Breast epithelium (tissue), 4 donors: ENCODE results near the gene COL25A1. TPM values are rescaled to one million over a fixed set of nuclear protein-coding genes. Genes with fewer than 3 reads are reported as not detected.

Experiments used
- DNase-seq, 2 donors: peaks; one replicate each; pipeline ENCODE4 v3.0.0-alpha.2; 2019; ENCODE audit warnings: low spot score in 2 of 2
- H3K27ac ChIP-seq, 2 donors: fragments of 200-600 bp; sonication (generic) in 1 of 2; one replicate each; pipeline ENCODE4 v1.5.1; 2016 to 2019; ENCODE audit warnings: mild to moderate bottlenecking in 1 of 2
- H3K27me3 ChIP-seq, 2 donors: fragments of 200-600 bp; sonication (generic) in 1 of 2; one replicate each; pipeline versions ENCODE4 v1.5.1 to v1.6.0; 2017 to 2019; ENCODE audit warnings: control low read depth in 1 of 2, mild to moderate bottlenecking in 1 of 2
- H3K36me3 ChIP-seq: fragments of 200-600 bp; one replicate; pipeline ENCODE4 v1.5.1; 2019
- H3K4me1 ChIP-seq, 2 donors: fragments of 200-600 bp; sonication (generic); one replicate each; pipeline ENCODE4 v1.5.1; 2016 to 2019; ENCODE audit warnings: control low read depth in 1 of 2
- H3K4me3 ChIP-seq, 3 donors: fragments of 200-600 bp; sonication (generic); 1 replicate in 2 of 3; 2 replicates in 1 of 3; pipeline ENCODE4 v1.5.1; 2016 to 2019; ENCODE audit warnings: mild to moderate bottlenecking in 3 of 3, moderate library complexity in 2 of 3
- H3K9me3 ChIP-seq, 2 donors: fragments of 200-600 bp; sonication (generic) in 1 of 2; one replicate each; pipeline ENCODE4 v1.5.1; 2016 to 2019; ENCODE audit warnings: control low read depth in 1 of 2
- CTCF ChIP-seq, 3 donors: fragments of 450-650 bp; IDR thresholded peaks; one replicate each; pipeline ENCODE4 v1.5.1; 2016 to 2017; ENCODE audit warnings: antibody characterized with exemption in 3 of 3, mild to moderate bottlenecking in 3 of 3, moderate library complexity in 3 of 3
- POLR2A ChIP-seq: fragments of 450-650 bp; IDR thresholded peaks from one replicate; pipeline ENCODE4 v1.6.1; 2016; ENCODE audit warnings: antibody characterized with exemption, mild to moderate bottlenecking, moderate library complexity
- POLR2AphosphoS5 ChIP-seq, 3 donors: sonication (generic); formaldehyde crosslinking; IDR thresholded peaks; one replicate each; pipeline ENCODE4 v1.6.1; 2017; ENCODE audit warnings: antibody characterized with exemption in 3 of 3
- intact Hi-C: fragments of 100-400 bp; cut with DNase I; formaldehyde crosslinking; loops from one replicate; pipeline ENCODE4 v1.15.1; 2023; ENCODE audit warnings: low total_unique reads
- total RNA-seq, 3 donors: library from RNA; depleted of rRNA; stranded (reverse); fragments of >200 nt; gene quantifications; one replicate each; pipeline ENCODE4 v1.1.0, GENCODE V29; 2016

COL25A1 gene
- total RNA-seq, 3 donors from 2014 or later: 2.6 to 11.0 (median 2.8) TPM

- Histone ChIP-seq H3K4me1 (no peaks in the 10 kb centered on the region), H3K36me3 (no peaks in the 10 kb centered on the region), H3K27me3 (no peaks in the 10 kb centered on the region), H3K27ac (no peak overlapping the region), H3K9me3 (no peaks in the 10 kb centered on the region), H3K4me3 (no peak overlapping the region)
- no peak for DNase-seq
- intact Hi-C loops: no loop called here
- TF ChIP-seq CTCF (IDR thresholded peaks at IDR 0.05): no peak
- TF ChIP-seq POLR2A: no peak
- TF ChIP-seq POLR2AphosphoS5 (IDR thresholded peaks at IDR 0.05): no peak
Observed at GRCh38 chr4:108829966-108830492, 472.4 kb downstream of the COL25A1 start.

GRCh38 chr4:108828620-108829019 is 473.8 kb downstream of the COL25A1 start:
- no peak for DNase-seq
- Histone ChIP-seq H3K36me3 (no peaks in the 10 kb centered on the region), H3K27ac (no peak overlapping the region), H3K4me3 (no peak overlapping the region), H3K27me3 (no peaks in the 10 kb centered on the region), H3K9me3 (no peaks in the 10 kb centered on the region), H3K4me1 (no peaks in the 10 kb centered on the region)
- intact Hi-C loops: no loop called here
- TF ChIP-seq CTCF (IDR thresholded peaks at IDR 0.05): no peak
- no peak for TF ChIP-seq POLR2AphosphoS5 (IDR thresholded peaks at IDR 0.05)
- no peak for TF ChIP-seq POLR2A

GRCh38 chr4:108825737-108826136 is 476.7 kb downstream of the COL25A1 start:
- TF ChIP-seq POLR2AphosphoS5 (IDR thresholded peaks at IDR 0.05) (no peak), POLR2A (no peak), CTCF (IDR thresholded peaks at IDR 0.05) (no peak)
- no peak overlapping the region for H3K4me3 ChIP-seq
- intact Hi-C loops: no loop called here
- H3K9me3 ChIP-seq: no peaks in the 10 kb centered on the region
- DNase-seq: no peak
- no peaks in the 10 kb centered on the region for H3K36me3 ChIP-seq
- no peaks in the 10 kb centered on the region for H3K4me1 ChIP-seq
- no peaks in the 10 kb centered on the region for H3K27me3 ChIP-seq
- H3K27ac ChIP-seq: no peak overlapping the region

GRCh38 chr4:108821351-108821930 is 481.0 kb downstream of the COL25A1 start:
- no peak overlapping the region for H3K4me3 ChIP-seq
- no peaks in the 10 kb centered on the region for H3K9me3 ChIP-seq
- no peaks in the 10 kb centered on the region for H3K4me1 ChIP-seq
- H3K27ac ChIP-seq: no peak overlapping the region
- DNase-seq: no peak
- no peaks in the 10 kb centered on the region for H3K36me3 ChIP-seq
- TF ChIP-seq POLR2A: no peak
- no peak for TF ChIP-seq POLR2AphosphoS5 (IDR thresholded peaks at IDR 0.05)
- intact Hi-C loops: no loop called here
- no peaks in the 10 kb centered on the region for H3K27me3 ChIP-seq

GRCh38 chr4:108820492-108821350 is 481.7 kb downstream of the COL25A1 start:
- H3K36me3 ChIP-seq: no peaks in the 10 kb centered on the region
- H3K4me3 ChIP-seq: no peak overlapping the region
- H3K27ac ChIP-seq: no peak overlapping the region
- TF ChIP-seq POLR2A: no peak
- TF ChIP-seq CTCF (IDR thresholded peaks at IDR 0.05): no peak
- TF ChIP-seq POLR2AphosphoS5 (IDR thresholded peaks at IDR 0.05): no peak
- H3K4me1 ChIP-seq: no peaks in the 10 kb centered on the region
- intact Hi-C loops: no loop called here
- DNase-seq: no peak
- no peaks in the 10 kb centered on the region for H3K9me3 ChIP-seq
- H3K27me3 ChIP-seq: no peaks in the 10 kb centered on the region
